Renal cortex interstitium (tissue), 15 donors: Measurements from ENCODE around the gene IFNE. TPM values are rescaled to one million over a fixed set of nuclear protein-coding genes. Genes with fewer than 3 reads are reported as not detected.

ENCODE experiments used
- DNase-seq, 11 donors: peaks; one replicate each; pipeline ENCODE4 v3.0.0-alpha.2; 2013; ENCODE audit warnings: low read depth in 9 of 11, low spot score in 4 of 11; ENCODE audit errors: extremely low read depth in 1 of 11
- long read RNA-seq, 16 experiments: transcript quantifications; one replicate each; lab custom pipeline, GENCODE V29; 2026
- polyA plus RNA-seq, 3 donors: library from polyadenylated mRNA; unstranded; fragments of 120-200 nt; gene quantifications; one replicate each; pipeline ENCODE4 v1.2.1, GENCODE V29; 2013; ENCODE audit not compliant: insufficient read length in 3 of 3

The IFNE gene
- under 1 TPM in 2 of 3 donors, not detected in 1; 0.13 to 0.17 TPM for polyA plus RNA-seq
- long read RNA-seq, donor 1 = 0 reads
- long read RNA-seq, donor 2 = 0 reads
- long read RNA-seq, donor 3 = 0 reads
- long read RNA-seq, donor 4 = 0 reads
- long read RNA-seq, donor 5 = 0 reads
- long read RNA-seq, donor 6 = 0 reads
- long read RNA-seq, donor 7 = 0 reads
- long read RNA-seq, donor 8 = 0 reads
- long read RNA-seq, donor 9 = 0 reads
- long read RNA-seq, donor 10 = 0 reads
- long read RNA-seq, donor 11 = 0 reads
- long read RNA-seq, donor 12 = 0 reads
- long read RNA-seq, donor 13 = 0 reads
- long read RNA-seq, donor 14 = 0 reads
- long read RNA-seq, donor 15 = 0 reads
- long read RNA-seq, donor 16 = 0 reads

GRCh38 chr9:21482213-21482612, at the start of gene IFNE:
TSS of gene IFNE (minus strand) at chr9:21482313. CDS start at chr9:21481694, 619 bp downstream.
- no peak for DNase-seq

- DNase-seq = no peak
These were observed 46.2 kb upstream of the IFNE start for GRCh38 chr9:21528123-21528808.

GRCh38 chr9:21527579-21527978, 45.5 kb upstream of the IFNE start:
- no peak for DNase-seq

GRCh38 chr9:21525174-21525573, 43.1 kb upstream of the IFNE start:
- DNase-seq = no peak

- no peak for DNase-seq
These were observed 42.2 kb upstream of the IFNE start for GRCh38 chr9:21524099-21524830.

GRCh38 chr9:21523021-21524014, 41.2 kb upstream of the IFNE start:
- DNase-seq = no peak

GRCh38 chr9:21522348-21522747, 40.2 kb upstream of the IFNE start:
- DNase-seq = no peak

- no peak for DNase-seq
These were observed 39.3 kb upstream of the IFNE start for GRCh38 chr9:21521448-21521847.

- no peak for DNase-seq
These were observed 38.6 kb upstream of the IFNE start for GRCh38 chr9:21520501-21521228.

- DNase-seq = no peak
These were observed 37.8 kb upstream of the IFNE start for GRCh38 chr9:21519855-21520434.

- no peak for DNase-seq
These were observed 34.7 kb upstream of the IFNE start for GRCh38 chr9:21516796-21517195.

- DNase-seq = no peak
These were observed 31.3 kb upstream of the IFNE start for GRCh38 chr9:21513431-21513830.

GRCh38 chr9:21510806-21511205, 28.7 kb upstream of the IFNE start:
- no peak for DNase-seq

- no peak for DNase-seq
These were observed 25.3 kb upstream of the IFNE start for GRCh38 chr9:21507483-21507790.

GRCh38 chr9:21506626-21507482, 24.7 kb upstream of the IFNE start:
- no peak for DNase-seq

GRCh38 chr9:21505425-21506179, 23.5 kb upstream of the IFNE start:
- no peak for DNase-seq
